ENCODE data around the gene ZBTB44.

The ZBTB44 gene

DNA sequence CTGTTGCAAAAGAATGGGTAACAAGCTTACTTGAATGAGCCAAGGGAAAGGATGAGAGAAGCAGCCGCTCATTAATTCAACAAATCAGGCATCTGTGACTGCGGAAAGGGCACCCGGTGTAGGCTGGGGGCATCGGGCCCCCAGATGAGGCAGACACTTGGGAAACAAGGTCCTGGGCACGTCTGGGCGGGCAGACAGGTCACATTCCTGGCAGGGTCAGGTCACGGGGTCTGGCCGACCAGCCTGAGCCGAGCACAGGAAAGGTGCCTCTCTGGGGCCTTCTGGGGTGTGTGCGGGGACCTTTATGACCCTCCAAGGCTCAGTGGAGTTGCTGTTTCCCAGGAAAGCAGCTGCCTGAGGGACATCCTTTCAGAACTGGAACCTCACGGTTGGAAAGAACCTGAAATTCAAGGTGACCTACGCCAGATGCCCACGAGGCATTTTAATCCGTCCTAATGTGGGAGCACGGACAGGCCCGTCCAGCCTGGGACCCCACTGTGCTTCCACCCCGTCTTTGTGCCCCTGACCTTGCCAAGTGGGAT is 98.1 kb downstream of the ZBTB44 start:
- H3K9me3 ChIP-seq (ENCODE audit: control insufficient read depth, low read length): no peaks in the 10 kb centered on the region
- H3K9ac ChIP-seq (ENCODE audit: low read length): no peak overlapping the region
- no peak overlapping the region for H3K4me3 ChIP-seq (ENCODE audit: low read length)
- peaks cover 5% of the 10 kb centered on the region for H3K4me1 ChIP-seq (ENCODE audit: control insufficient read depth, insufficient read depth, low read length)
- no peaks in the 10 kb centered on the region for H3K27me3 ChIP-seq (ENCODE audit: control insufficient read depth, insufficient read depth, low read length)
- H3K36me3 ChIP-seq (ENCODE audit: control insufficient read depth, insufficient read depth, low read length): no peaks in the 10 kb centered on the region

DNA sequence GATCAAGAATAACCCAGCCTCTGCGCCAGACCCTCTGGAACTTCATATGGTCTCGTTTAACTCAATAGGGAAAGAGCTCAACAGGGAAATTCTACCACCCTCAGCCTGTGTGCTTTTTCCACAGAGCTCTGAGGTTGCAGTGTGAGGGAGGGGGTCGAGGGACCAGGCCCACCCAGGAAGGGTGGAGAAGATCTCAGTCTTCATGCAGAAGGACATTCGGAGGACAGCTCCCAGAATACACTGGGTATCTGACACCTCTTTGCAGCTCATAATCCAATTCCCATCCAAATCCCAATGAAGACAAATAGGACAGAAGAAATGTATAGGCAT is 98.5 kb downstream of the ZBTB44 start:
- no peak overlapping the region for H3K4me3 ChIP-seq (ENCODE audit: low read length)
- H3K27me3 ChIP-seq (ENCODE audit: control insufficient read depth, insufficient read depth, low read length): no peaks in the 10 kb centered on the region
- H3K36me3 ChIP-seq (ENCODE audit: control insufficient read depth, insufficient read depth, low read length): no peaks in the 10 kb centered on the region
- no peak overlapping the region for H3K9ac ChIP-seq (ENCODE audit: low read length)
- H3K9me3 ChIP-seq (ENCODE audit: control insufficient read depth, low read length): no peaks in the 10 kb centered on the region
- H3K4me1 ChIP-seq (ENCODE audit: control insufficient read depth, insufficient read depth, low read length): peaks cover 5% of the 10 kb centered on the region

DNA sequence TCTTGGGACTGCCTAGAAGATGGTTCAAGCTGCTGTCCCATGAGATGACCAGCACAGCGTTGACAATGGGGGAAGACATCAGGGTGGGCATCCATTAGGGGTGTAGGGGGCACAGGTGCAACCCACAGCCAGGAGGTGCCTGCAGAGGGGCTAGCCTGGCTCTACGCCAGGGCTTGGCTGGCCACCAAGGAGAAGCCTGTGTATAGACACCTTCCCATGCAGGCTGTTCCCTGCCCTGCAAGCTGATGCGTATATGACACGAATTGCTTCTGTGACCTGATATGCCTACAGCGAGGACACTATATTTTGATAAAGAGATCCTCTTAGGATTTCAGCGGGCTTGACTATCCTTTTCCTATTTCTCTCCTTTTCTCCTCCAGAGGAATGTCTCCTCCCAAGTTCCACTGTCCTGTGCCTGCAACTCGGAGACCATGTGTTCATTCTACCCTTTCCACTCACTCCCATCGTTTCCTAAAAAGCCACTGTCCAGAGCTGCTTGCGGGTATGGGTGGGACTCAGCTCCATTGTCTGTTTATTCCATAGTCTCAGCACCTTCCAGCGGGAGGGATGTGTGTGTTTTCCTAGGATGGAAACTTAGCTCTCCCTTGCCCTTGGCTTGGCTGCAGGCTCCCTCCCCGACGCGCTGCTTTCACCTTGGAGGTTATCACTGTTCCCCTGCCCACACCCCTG is 99.0 kb downstream of the ZBTB44 start:
- no peaks in the 10 kb centered on the region for H3K9me3 ChIP-seq (ENCODE audit: control insufficient read depth, low read length)
- H3K4me3 ChIP-seq (ENCODE audit: low read length): no peak overlapping the region
- H3K27me3 ChIP-seq (ENCODE audit: control insufficient read depth, insufficient read depth, low read length): no peaks in the 10 kb centered on the region
- H3K36me3 ChIP-seq (ENCODE audit: control insufficient read depth, insufficient read depth, low read length): no peaks in the 10 kb centered on the region
- no peak overlapping the region for H3K9ac ChIP-seq (ENCODE audit: low read length)
- peaks cover 5% of the 10 kb centered on the region for H3K4me1 ChIP-seq (ENCODE audit: control insufficient read depth, insufficient read depth, low read length)

DNA sequence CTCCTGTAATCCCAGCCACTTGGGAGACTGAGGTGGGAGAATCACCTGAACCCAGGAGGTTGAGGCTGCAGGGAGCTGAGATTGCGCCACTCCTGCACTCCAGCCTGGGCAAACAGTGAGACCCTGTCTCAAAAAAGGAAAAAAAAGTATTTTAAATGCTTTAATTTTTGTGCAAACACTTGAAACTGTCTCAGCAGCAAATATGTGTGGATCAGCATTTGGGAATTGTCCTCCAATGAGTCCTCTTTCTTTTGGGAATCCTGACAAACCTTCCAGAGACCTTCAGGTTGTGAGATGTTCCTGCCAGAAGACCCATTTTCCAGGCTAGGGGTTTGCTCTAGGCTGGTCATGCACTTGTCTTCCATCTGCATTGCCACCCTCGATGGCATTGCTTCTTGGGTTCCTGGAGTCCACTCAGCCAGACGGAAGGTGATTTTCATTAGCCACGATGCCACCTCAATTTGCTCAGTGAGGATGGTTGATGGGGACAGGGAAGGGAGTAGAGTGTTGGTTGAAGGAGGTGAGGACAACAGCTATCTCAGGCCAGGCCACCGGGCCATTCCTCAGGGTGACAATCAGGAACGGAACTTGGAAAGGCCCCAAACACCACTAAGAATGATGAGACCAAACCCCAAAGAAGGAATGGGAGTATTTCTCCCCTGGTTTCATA is 99.7 kb downstream of the ZBTB44 start:
- Histone ChIP-seq H3K4me3 (ENCODE audit: low read length) (no peak overlapping the region), H3K4me1 (ENCODE audit: control insufficient read depth, insufficient read depth, low read length) (peaks cover 5% of the 10 kb centered on the region)

DNA sequence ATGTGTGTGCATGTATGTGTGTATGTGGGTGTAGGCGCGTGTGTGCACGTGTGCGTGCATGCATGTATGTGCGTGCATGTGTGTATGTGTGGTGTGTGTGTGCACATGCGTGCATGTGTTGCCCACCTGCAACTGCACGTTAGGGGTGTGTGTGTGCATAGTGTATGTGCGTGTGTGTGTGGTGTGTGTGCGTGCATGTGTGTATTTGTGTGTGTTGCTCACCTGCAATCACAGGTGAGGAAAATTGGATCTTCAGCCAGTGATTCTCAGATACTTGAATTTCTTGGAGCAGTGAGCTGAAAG is 100.8 kb downstream of the ZBTB44 start:
- Histone ChIP-seq H3K9ac (ENCODE audit: low read length) (no peak overlapping the region), H3K4me3 (ENCODE audit: low read length) (no peak overlapping the region), H3K36me3 (ENCODE audit: control insufficient read depth, insufficient read depth, low read length) (no peaks in the 10 kb centered on the region), H3K4me1 (ENCODE audit: control insufficient read depth, insufficient read depth, low read length) (peaks cover 5% of the 10 kb centered on the region), H3K27me3 (ENCODE audit: control insufficient read depth, insufficient read depth, low read length) (no peaks in the 10 kb centered on the region), H3K9me3 (ENCODE audit: control insufficient read depth, low read length) (no peaks in the 10 kb centered on the region)

More for the DNA sequence above, 99.7 kb downstream of the ZBTB44 start:
- H3K9ac ChIP-seq (ENCODE audit: low read length): no peak overlapping the region
- no peaks in the 10 kb centered on the region for H3K27me3 ChIP-seq (ENCODE audit: control insufficient read depth, insufficient read depth, low read length)
- no peaks in the 10 kb centered on the region for H3K36me3 ChIP-seq (ENCODE audit: control insufficient read depth, insufficient read depth, low read length)
- H3K9me3 ChIP-seq (ENCODE audit: control insufficient read depth, low read length): no peaks in the 10 kb centered on the region

DNA sequence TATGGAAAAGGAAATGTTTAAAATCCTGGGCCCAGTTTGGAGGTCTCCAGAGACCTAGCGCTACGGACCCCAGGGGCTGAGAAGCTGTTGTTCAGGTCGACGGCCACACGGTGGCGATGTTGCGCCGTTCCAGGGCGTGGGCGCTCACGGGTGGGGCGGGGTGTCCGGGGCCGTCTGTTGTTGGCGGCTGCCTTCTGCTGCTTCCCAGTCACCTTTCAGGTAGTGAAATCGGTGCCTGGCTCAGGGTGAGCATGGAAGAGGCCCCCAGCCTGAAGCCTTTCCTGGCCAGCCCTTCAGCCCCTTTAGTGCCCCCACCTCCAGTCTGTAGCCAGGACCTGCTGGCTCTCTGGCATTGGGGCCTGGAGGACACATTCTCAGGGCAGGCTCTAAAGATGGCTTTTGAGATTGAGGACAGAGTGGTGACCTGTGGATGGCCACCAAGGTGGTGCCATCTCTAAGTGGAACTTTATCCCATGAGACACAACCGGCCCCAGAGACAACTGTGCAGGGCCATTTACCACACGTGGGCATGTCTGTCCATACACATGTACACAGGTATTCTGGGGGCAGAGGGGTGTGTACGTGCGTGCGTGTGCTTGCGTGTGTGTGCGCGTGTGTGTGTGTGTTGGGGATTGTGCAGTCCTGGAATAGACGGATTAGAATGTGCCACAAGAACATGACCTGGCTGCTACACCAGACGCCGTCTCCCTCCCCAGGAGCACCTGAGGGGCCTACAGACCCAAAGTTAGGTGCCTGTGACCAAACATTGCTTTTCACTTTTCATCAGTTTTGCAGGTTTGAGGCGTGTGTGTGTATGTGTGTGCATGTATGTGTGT is 101.4 kb downstream of the ZBTB44 start:
- no peak overlapping the region for H3K4me3 ChIP-seq (ENCODE audit: low read length)
- no peaks in the 10 kb centered on the region for H3K36me3 ChIP-seq (ENCODE audit: control insufficient read depth, insufficient read depth, low read length)
- no peak overlapping the region for H3K9ac ChIP-seq (ENCODE audit: low read length)
- peaks cover 5% of the 10 kb centered on the region for H3K4me1 ChIP-seq (ENCODE audit: control insufficient read depth, insufficient read depth, low read length)
- no peaks in the 10 kb centered on the region for H3K9me3 ChIP-seq (ENCODE audit: control insufficient read depth, low read length)
- no peaks in the 10 kb centered on the region for H3K27me3 ChIP-seq (ENCODE audit: control insufficient read depth, insufficient read depth, low read length)

DNA sequence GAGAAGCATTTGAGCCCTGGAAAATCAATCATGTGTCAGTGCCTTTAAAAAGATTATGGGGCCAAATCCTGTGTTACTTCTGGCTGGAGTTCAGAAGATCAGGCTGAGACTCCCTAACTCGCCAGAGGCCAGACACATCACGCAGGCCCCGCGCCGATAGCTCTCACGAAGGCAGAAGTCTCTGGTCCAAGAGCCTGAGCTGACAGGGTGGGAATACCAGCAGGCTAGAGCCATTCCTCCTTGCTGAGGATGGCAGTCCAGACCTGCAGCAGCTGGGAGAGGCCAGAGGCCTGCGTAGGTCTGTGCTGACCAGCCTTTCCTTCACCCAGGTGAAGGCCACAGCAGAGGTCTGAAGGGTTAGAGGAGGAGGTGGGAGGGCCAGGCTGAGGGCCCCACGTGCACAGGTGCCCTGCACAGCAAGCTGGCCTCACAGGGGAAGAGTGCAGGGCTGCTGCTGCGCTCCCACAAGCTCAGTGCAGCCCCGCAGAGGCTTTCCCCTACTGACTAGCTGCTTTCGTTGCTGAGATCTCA is 102.2 kb downstream of the ZBTB44 start:
- Histone ChIP-seq H3K9me3 (ENCODE audit: control insufficient read depth, low read length) (no peaks in the 10 kb centered on the region), H3K9ac (ENCODE audit: low read length) (no peak overlapping the region), H3K27me3 (ENCODE audit: control insufficient read depth, insufficient read depth, low read length) (no peaks in the 10 kb centered on the region), H3K36me3 (ENCODE audit: control insufficient read depth, insufficient read depth, low read length) (no peaks in the 10 kb centered on the region), H3K4me3 (ENCODE audit: low read length) (no peak overlapping the region), H3K4me1 (ENCODE audit: control insufficient read depth, insufficient read depth, low read length) (peaks cover 5% of the 10 kb centered on the region)

DNA sequence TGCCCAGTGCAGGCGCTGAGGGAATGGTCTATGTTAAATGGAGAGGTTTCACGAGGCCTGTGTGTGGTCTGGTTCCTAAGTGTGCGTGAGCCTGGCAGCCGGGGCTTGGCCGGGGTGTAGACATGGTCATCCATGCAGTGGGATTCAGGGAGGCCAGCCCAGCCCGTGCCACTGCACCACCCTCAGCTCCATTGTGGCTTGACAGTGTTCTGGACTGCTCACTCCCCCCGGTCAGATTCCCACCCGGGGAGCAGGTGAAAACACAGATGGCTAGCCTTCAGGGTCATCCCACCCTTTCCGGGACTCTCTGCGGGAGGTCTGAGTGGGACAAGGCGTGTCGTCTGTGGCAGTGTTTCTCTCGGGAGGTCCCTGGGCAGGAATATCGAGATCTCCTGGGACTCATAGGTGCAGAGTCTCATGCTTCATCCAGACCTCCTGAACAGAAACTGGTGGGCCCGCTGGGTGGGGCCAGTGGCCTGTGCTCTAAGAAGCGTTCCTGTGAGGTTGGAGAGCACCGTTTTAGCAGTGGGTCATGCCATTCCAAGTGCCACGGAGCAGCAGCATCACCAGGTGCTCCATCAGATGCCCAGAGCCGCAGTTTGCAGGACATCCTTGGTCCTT is 102.8 kb downstream of the ZBTB44 start:
- Histone ChIP-seq H3K9ac (ENCODE audit: low read length) (no peak overlapping the region), H3K4me1 (ENCODE audit: control insufficient read depth, insufficient read depth, low read length) (peaks cover 5% of the 10 kb centered on the region), H3K4me3 (ENCODE audit: low read length) (no peak overlapping the region), H3K9me3 (ENCODE audit: control insufficient read depth, low read length) (no peaks in the 10 kb centered on the region), H3K36me3 (ENCODE audit: control insufficient read depth, insufficient read depth, low read length) (no peaks in the 10 kb centered on the region), H3K27me3 (ENCODE audit: control insufficient read depth, insufficient read depth, low read length) (no peaks in the 10 kb centered on the region)

DNA sequence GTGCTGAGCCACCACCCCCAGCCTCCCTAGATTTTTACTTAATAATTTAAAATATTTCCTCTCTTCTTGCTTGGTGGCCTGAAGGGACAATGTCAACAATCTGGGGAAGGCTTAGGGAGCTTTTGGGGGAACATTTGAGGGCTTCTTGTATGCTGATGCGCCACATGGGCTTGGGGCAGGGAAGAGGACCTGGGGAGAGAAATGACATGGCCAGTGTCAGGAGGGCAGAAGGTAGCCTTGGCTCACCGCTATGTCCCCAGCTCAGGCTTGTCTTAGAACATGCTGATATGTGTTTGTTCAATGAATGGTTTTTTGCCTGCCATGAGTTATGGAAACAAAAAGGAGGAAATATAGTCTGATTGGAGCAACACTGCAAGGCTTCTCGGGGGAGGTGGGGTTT is 103.6 kb downstream of the ZBTB44 start:
- H3K4me1 ChIP-seq (ENCODE audit: control insufficient read depth, insufficient read depth, low read length): peaks cover 5% of the 10 kb centered on the region
- H3K4me3 ChIP-seq (ENCODE audit: low read length): no peak overlapping the region
- no peaks in the 10 kb centered on the region for H3K36me3 ChIP-seq (ENCODE audit: control insufficient read depth, insufficient read depth, low read length)
- no peaks in the 10 kb centered on the region for H3K9me3 ChIP-seq (ENCODE audit: control insufficient read depth, low read length)
- H3K9ac ChIP-seq (ENCODE audit: low read length): no peak overlapping the region
- H3K27me3 ChIP-seq (ENCODE audit: control insufficient read depth, insufficient read depth, low read length): no peaks in the 10 kb centered on the region

DNA sequence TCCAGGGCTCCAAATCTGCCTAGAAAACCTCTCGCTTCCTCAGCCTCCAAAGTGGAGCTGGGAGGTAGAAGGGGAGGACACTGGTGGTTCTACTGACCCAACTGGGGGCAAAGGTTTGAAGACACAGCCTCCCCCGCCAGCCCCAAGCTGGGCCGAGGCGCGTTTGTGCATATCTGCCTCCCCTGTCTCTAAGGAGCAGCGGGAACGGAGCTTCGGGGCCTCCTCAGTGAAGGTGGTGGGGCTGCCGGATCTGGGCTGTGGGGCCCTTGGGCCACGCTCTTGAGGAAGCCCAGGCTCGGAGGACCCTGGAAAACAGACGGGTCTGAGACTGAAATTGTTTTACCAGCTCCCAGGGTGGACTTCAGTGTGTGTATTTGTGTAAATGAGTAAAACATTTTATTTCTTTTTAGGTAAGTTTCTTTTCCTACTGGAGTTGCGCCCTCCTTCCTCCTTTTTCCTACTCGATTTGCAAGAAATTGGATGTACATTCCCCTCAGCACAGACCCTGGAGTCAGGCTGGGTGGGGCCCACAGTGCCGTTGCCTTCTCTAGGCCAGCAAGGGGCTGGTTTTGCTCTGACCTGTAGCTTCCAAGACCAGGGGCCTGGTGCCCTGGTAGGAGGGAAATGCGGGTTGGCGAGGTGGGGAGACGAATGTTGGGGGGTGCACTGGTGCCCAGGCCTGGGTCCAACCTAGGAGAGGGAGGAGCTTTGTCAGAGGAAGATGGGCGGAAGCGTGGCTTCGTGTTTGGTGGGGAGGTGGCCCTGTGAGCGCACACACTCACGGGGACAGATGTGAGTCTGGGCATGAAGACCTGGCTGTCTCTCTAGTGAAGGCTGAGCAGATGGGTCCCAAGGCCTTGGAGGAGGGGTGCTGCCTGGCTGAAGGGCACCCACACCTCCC is 104.5 kb downstream of the ZBTB44 start:
- Histone ChIP-seq H3K9me3 (ENCODE audit: control insufficient read depth, low read length) (no peaks in the 10 kb centered on the region), H3K36me3 (ENCODE audit: control insufficient read depth, insufficient read depth, low read length) (no peaks in the 10 kb centered on the region), H3K4me3 (ENCODE audit: low read length) (no peak overlapping the region), H3K9ac (ENCODE audit: low read length) (no peak overlapping the region), H3K4me1 (ENCODE audit: control insufficient read depth, insufficient read depth, low read length) (peaks cover 5% of the 10 kb centered on the region), H3K27me3 (ENCODE audit: control insufficient read depth, insufficient read depth, low read length) (no peaks in the 10 kb centered on the region)

Measured in mucosa of stomach (tissue), 1 donor.